K562 (cell line): ENCODE results near the gene POLR3E. TPM values are rescaled to one million over a fixed set of nuclear protein-coding genes. Genes with fewer than 3 reads are reported as not detected.
A peak's percentile ranks its signal among the peaks of the same experiment; 100 is the strongest.
"Not testable (repeated sequence)": the region's sequence is repeated elsewhere in the genome, so short reads cannot be mapped to it uniquely, and the experiment has no call there.

Experiments used
- ATAC-seq: fragments of 200-7000 bp; cut with Tn5 transposase; 3 replicates; pipeline ENCODE4 v1.9.1; 2020; ENCODE audit warnings: moderate library complexity
- BruUV-seq: library from RNA; stranded (reverse); fragments of 400-500 nt; replicated peaks from 2 replicates; lab custom pipeline; 2021; lab: Mats Ljungman, UMichigan
- CTCF ChIA-PET: fragments of 300-600 bp; formaldehyde crosslinking; extraction: SDS; loops from one replicate; lab custom pipeline; 2021; ENCODE audit warnings: low intra/inter-chr PET ratio; lab: Yijun Ruan, JAX
- POLR2A ChIA-PET: fragments of 300-600, 350-650 bp; sonication (Branson Sonifier 250); formaldehyde crosslinking; extraction: SDS; loops from one replicate; lab custom pipeline; 2021; ENCODE audit warnings: antibody characterized with exemption, inconsistent platforms; lab: Yijun Ruan, JAX
- DNase-seq, 4 experiments: peaks; one replicate each; pipeline versions ENCODE4 v3.0.0 to v3.0.0-alpha.2; 2011 to 2018; ENCODE audit warnings: low spot score in 3 of 4, mixed read lengths in 3 of 4; ENCODE audit errors: extremely low read depth in 1 of 4
- FAIRE-seq: peaks from 2 replicates; lab custom pipeline; 2011; peaks lifted over from hg19 to GRCh38; lab: Jason Lieb, UNC
- H2AFZ ChIP-seq: 2 replicates; pipeline ENCODE4 v1.6.0; 2011; ENCODE audit warnings: low read depth, low read length, control low read depth, inconsistent platforms
- H3K27ac ChIP-seq: fragments of 200-600 bp; 3 replicates; pipeline ENCODE4 v1.8.0; 2011; ENCODE audit warnings: low read depth, mild to moderate bottlenecking, control low read depth, inconsistent platforms, low read length, moderate library complexity, mixed read lengths; ENCODE audit errors: extremely low read depth
- H3K27me3 ChIP-seq, 2 experiments: fragments of 300-600 bp in 1 of 2; 2 replicates in 1 of 2; 3 replicates in 1 of 2; pipeline versions ENCODE4 v1.6.0 to v1.8.0; 2011; ENCODE audit warnings: inconsistent platforms in 2 of 2, low read length in 2 of 2, mild to moderate bottlenecking in 1 of 2, mixed read lengths in 1 of 2, moderate library complexity in 1 of 2; ENCODE audit not compliant: control insufficient read depth in 2 of 2, insufficient read depth in 2 of 2
- H3K36me3 ChIP-seq: fragments of 300-600 bp; 3 replicates; pipeline ENCODE4 v1.8.0; 2011; ENCODE audit warnings: mild to moderate bottlenecking, low read length, inconsistent platforms; ENCODE audit not compliant: control insufficient read depth, insufficient read depth
- H3K4me1 ChIP-seq, 2 experiments: fragments of 200-600 bp in 1 of 2; replicated peaks in 1 of 2; 2 replicates in 1 of 2; 3 replicates in 1 of 2; pipeline versions ENCODE4 v1.5.1 to v1.8.0; 2011; ENCODE audit warnings: inconsistent platforms in 2 of 2, low read length in 2 of 2, mild to moderate bottlenecking in 1 of 2, mixed read lengths in 1 of 2, moderate library complexity in 1 of 2; ENCODE audit not compliant: control insufficient read depth in 2 of 2, insufficient read depth in 2 of 2
- H3K4me2 ChIP-seq: 2 replicates; pipeline ENCODE4 v1.6.1; 2011; ENCODE audit warnings: low read length, control low read depth, inconsistent platforms, mixed read lengths; ENCODE audit not compliant: insufficient read depth
- H3K4me3 ChIP-seq: fragments of 200-600 bp; sonication (generic), shearing (Covaris generic); 2 replicates; pipeline ENCODE4 v1.5.1; 2016; ENCODE audit warnings: control low read depth, inconsistent platforms
- H3K79me2 ChIP-seq: fragments of 200-600 bp; 3 replicates; pipeline ENCODE4 v1.8.0; 2011; ENCODE audit warnings: low read length, inconsistent platforms; ENCODE audit not compliant: control insufficient read depth, insufficient read depth
- H3K9ac ChIP-seq, 2 experiments: 2 replicates each; pipeline versions ENCODE4 v1.6.0 to v1.6.1; 2011; ENCODE audit warnings: low read depth in 2 of 2, low read length in 2 of 2, control low read depth in 1 of 2, inconsistent platforms in 1 of 2, mild to moderate bottlenecking in 1 of 2, mixed read lengths in 1 of 2; ENCODE audit not compliant: insufficient read depth in 1 of 2
- H3K9me1 ChIP-seq: one replicate; pipeline ENCODE4 v1.6.0; 2011; ENCODE audit warnings: inconsistent platforms, mild to moderate bottlenecking, low read length, moderate library complexity; ENCODE audit not compliant: control insufficient read depth, insufficient read depth
- H3K9me3 ChIP-seq: replicated peaks from 2 replicates; pipeline ENCODE4 v1.5.1; 2011; ENCODE audit warnings: low read depth, low read length, inconsistent platforms; ENCODE audit not compliant: control insufficient read depth, insufficient read depth
- H4K20me1 ChIP-seq: replicated peaks from 2 replicates; pipeline ENCODE4 v1.6.1; 2011; ENCODE audit warnings: low read length, inconsistent platforms, mixed read lengths; ENCODE audit not compliant: control insufficient read depth, insufficient read depth
- BCOR ChIP-seq: fragments of 450-650 bp; IDR thresholded peaks from 2 replicates; pipeline ENCODE4 v1.6.1; 2016
- DACH1 ChIP-seq: fragments of 450-650 bp; IDR thresholded peaks from 2 replicates; pipeline ENCODE4 v1.6.1; 2018; ENCODE audit not compliant: partially characterized antibody
- MAZ ChIP-seq, 2 experiments: fragments of 450-650 bp in 1 of 2; sonication (generic) in 1 of 2; formaldehyde crosslinking; IDR thresholded peaks in 1 of 2; conservative IDR thresholded peaks in 1 of 2; 2 replicates each; pipeline versions ENCODE4 v1.4.0 to v1.5.0; 2020; ENCODE audit warnings: mild to moderate bottlenecking in 1 of 2, missing genetic modification reagents in 1 of 2
- SMARCC2 ChIP-seq: fragments of 450-650 bp; IDR thresholded peaks from 2 replicates; pipeline ENCODE4 v1.6.1; 2017; ENCODE audit warnings: antibody characterized with exemption, moderate library complexity, mild to moderate bottlenecking, low read depth
- ZNF146 ChIP-seq: IDR thresholded peaks from one replicate; pipeline ENCODE4 v1.6.1; 2018; ENCODE audit warnings: missing compliant biosample characterization; ENCODE audit not compliant: unreplicated experiment
- WGBS: fragments of 100-300 bp; shearing (Covaris generic); methylation state at CpG from one replicate; pipeline ENCODE4 v1.1.6; 2016; ENCODE audit warnings: low coverage, mixed read lengths; ENCODE audit not compliant: insufficient coverage; ENCODE audit errors: missing lambda C conversion rate; 5-methylcytosine and 5-hydroxymethylcytosine counted together
- in situ Hi-C: fragments of 300-500 bp; cut with MboI; formaldehyde crosslinking; loops from 4 replicates; pipeline ENCODE4 v1.15.0; 2018; ENCODE audit warnings: inconsistent platforms, mixed read lengths
- intact Hi-C: fragments of 100-400 bp; cut with micrococcal nuclease; formaldehyde crosslinking; loops from 2 replicates; pipeline ENCODE4 v1.14.2; 2022
- polyA plus RNA-seq, 8 experiments: library from polyadenylated mRNA; depleted of rRNA in 4 of 8; stranded (reverse) in 5 of 8; unstranded in 3 of 8; fragments of >200 nt; fragmentation: Nextera tagmentation in 2 of 8; fragmentation: Illumina TruSeq in 1 of 8; extraction: Ambion mirVana in 2 of 8; extraction: Trizol in 1 of 8; gene quantifications; 2 replicates each; pipeline versions ENCODE4 v1.2.1 to v1.2.3, GENCODE V29; 2011 to 2014; ENCODE audit warnings: inconsistent platforms in 1 of 8, missing spikeins in 1 of 8
- total RNA-seq, 7 experiments: library from RNA; depleted of rRNA in 6 of 7; stranded (reverse); fragments of >200 nt in 6 of 7; fragmentation: Illumina TruSeq in 2 of 7; extraction: Trizol in 2 of 7; gene quantifications; 2 replicates each; pipeline versions ENCODE4 v1.2.1 to v1.2.3, GENCODE V29; 2011 to 2021; ENCODE audit warnings: low replicate concordance in 1 of 7

Gene POLR3E
- total and polyA plus RNA-seq, 9 of the 15 experiments (the other 6 are each of a cell fraction or from before 2014, with no cell fraction given), result 17.7 to 151 (median 82.6) TPM

- TF ChIP-seq MAZ (CRISPR knock-in tag; conservative IDR thresholded peaks at IDR 0.05 in 1 of 2, IDR thresholded peaks at IDR 0.05 in 1 of 2) (no peak), SMARCC2 (no peak), DACH1 (no peak)
Observed at GRCh38 chr16:22348291-22348690, 51.1 kb downstream of the POLR3E start (continued).

- POLR2A ChIA-PET, result interaction anchor here (2.0 kb wide), 1 partner anchor 13 kb away, joined by 9 read pairs; no protein-coding TSS in a partner anchor
- 99% methylated on average over 5 of the region's 6 CpGs for WGBS
- BruUV-seq, H3K4me2 ChIP-seq, FAIRE-seq, H3K9me1 ChIP-seq, intact Hi-C loops, H3K4me3 ChIP-seq, H2AFZ ChIP-seq, H3K9me3 ChIP-seq, DNase-seq, H4K20me1 ChIP-seq, H3K27ac ChIP-seq, H3K9ac ChIP-seq, CTCF ChIA-PET, in situ Hi-C loops, ATAC-seq, H3K27me3 ChIP-seq: not testable (repeated sequence)
- Histone ChIP-seq H3K79me2 (peaks cover 20% of the 10 kb centered on the region), H3K4me1 (peaks cover 0 to 16% of the 10 kb centered on the region in 2 experiments; a peak in 3 of 5 replicates), H3K36me3 (peaks cover 70% of the 10 kb centered on the region)
- peak; percentile 64 for TF ChIP-seq BCOR
- peak; percentile 69 for TF ChIP-seq ZNF146 (CRISPR knock-in tag)
Observed at GRCh38 chr16:22351017-22351416, 53.8 kb downstream of the POLR3E start.
